Measurements from ENCODE around the gene ARFGAP2. TPM values are rescaled to one million over a fixed set of nuclear protein-coding genes. Genes with fewer than 3 reads are reported as not detected.

The ARFGAP2 gene
- total and polyA plus RNA-seq, 8 donors, result 40.1 to 78.9 (median 63.3) TPM

- WGBS, 2 donors, result 82 to 84% methylated on average over 18 of the region's 18 CpGs
- DNase-seq (no peak), ATAC-seq (no peak), FAIRE-seq (no peak)
- H3K9me3 ChIP-seq, result no peaks in the 10 kb centered on the region
- intact Hi-C loops (cut with DNase I), result loop anchor here in 2 of 3 donors (2.0 to 10.0 kb wide), 2 partner anchors 140 to 268 kb away; no protein-coding TSS in a partner anchor
- peaks cover 5 to 20% (median 15%) of the 10 kb centered on the region in 3 donors for H3K4me1 ChIP-seq
- H3K4me3 ChIP-seq, result no peak overlapping the region
- H3K36me3 ChIP-seq, result no peaks in the 10 kb centered on the region
- no peaks in the 10 kb centered on the region for H3K27me3 ChIP-seq
- peak overlapping the region in 1 of 4 donors; percentile 74 for H3K27ac ChIP-seq
- TF ChIP-seq, protein P1, sequence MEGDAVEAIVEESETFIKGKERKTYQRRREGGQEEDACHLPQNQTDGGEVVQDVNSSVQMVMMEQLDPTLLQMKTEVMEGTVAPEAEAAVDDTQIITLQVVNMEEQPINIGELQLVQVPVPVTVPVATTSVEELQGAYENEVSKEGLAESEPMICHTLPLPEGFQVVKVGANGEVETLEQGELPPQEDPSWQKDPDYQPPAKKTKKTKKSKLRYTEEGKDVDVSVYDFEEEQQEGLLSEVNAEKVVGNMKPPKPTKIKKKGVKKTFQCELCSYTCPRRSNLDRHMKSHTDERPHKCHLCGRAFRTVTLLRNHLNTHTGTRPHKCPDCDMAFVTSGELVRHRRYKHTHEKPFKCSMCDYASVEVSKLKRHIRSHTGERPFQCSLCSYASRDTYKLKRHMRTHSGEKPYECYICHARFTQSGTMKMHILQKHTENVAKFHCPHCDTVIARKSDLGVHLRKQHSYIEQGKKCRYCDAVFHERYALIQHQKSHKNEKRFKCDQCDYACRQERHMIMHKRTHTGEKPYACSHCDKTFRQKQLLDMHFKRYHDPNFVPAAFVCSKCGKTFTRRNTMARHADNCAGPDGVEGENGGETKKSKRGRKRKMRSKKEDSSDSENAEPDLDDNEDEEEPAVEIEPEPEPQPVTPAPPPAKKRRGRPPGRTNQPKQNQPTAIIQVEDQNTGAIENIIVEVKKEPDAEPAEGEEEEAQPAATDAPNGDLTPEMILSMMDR (IDR thresholded peaks at IDR 0.05), result no peak
Observed at GRCh38 chr11:47154616-47155570, 21.8 kb downstream of the ARFGAP2 start.

DNA sequence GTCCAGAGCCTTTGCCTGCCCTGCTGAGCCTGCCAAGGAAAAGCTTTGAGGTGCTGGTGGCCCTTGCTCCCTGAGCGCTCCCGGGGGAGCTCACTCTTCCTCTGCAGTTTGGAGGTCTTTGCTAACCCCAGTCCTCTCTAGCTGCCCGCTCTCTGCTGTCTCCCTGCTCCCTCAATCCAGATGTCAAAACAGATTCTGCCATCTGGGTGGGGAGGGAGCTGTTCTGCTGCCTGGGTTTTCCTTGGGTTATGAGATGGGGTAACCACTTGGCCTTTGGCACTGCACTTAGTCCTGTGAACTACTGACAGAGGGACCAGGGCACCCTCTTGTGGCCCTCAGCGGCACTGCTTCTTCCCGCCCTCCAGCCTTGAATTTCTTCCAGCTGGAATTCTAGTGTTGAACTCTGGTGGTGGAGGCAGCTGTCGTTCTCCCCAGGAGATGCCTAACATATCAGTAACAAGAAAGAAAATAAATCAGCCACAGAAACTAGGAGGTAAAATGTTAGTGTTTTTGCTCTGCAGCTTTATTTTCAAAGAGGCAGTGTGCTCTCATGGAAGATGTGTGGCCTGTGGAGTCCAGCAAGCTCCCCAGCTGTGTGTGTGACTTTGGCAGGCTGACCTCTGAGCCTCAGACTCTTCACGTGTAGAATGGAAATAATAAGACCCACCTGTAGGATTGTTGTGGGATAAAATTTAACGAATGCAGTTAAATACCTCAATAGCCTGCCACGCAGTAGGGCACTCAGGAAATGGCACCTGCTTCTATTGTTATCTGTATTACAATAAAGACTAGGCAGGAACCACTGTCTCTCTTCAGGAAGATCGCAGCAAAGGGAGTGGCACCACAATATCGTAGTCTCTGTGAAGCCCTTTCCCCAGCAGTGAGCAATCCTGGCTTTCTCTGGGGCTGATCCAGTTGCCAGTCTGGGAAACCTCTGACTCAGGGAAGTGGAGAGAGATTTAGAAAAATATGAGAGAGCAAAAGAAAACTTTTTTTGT lies 23.4 kb downstream of the ARFGAP2 start:
- Histone ChIP-seq H3K27ac (peak overlapping the region in 3 of 4 donors; percentile 41 to 74 (median 49)), H3K27me3 (no peaks in the 10 kb centered on the region), H3K9me3 (no peaks in the 10 kb centered on the region), H3K4me1 (peaks cover 5 to 32% (median 28%) of the 10 kb centered on the region in 3 donors), H3K36me3 (no peaks in the 10 kb centered on the region), H3K4me3 (no peak overlapping the region)
- ATAC-seq (peak; percentile 64 to 89 (median 80)), DNase-seq (peak; percentile 81 to 94 (median 89)), FAIRE-seq (no peak)
- TF ChIP-seq, protein P1 (IDR thresholded peaks at IDR 0.05), result peak; percentile 79 to 97 (median 92)
- intact Hi-C loops (cut with DNase I), result loop anchor here in 1 of 3 donors (10.0 kb wide), 1 partner anchor 138 kb away; no protein-coding TSS in a partner anchor
- 32 to 33% methylated on average over 11 of the region's 11 CpGs for WGBS, 2 donors

GRCh38 chr11:47152126-47152952 lies 24.3 kb downstream of the ARFGAP2 start:
- ATAC-seq (no peak), FAIRE-seq (no peak), DNase-seq (no peak)
- 86 to 87% methylated on average over 16 of the region's 16 CpGs for WGBS, 2 donors
- TF ChIP-seq, protein P1 (IDR thresholded peaks at IDR 0.05), result no peak
- intact Hi-C loops (cut with DNase I), result loop anchor here in 1 of 3 donors (10.0 kb wide), 1 partner anchor 138 kb away; no protein-coding TSS in a partner anchor
- H3K36me3 ChIP-seq, result no peaks in the 10 kb centered on the region
- H3K9me3 ChIP-seq, result no peaks in the 10 kb centered on the region
- peaks cover 5 to 32% (median 28%) of the 10 kb centered on the region in 3 donors for H3K4me1 ChIP-seq
- no peaks in the 10 kb centered on the region for H3K27me3 ChIP-seq
- no peak overlapping the region for H3K4me3 ChIP-seq
- no peak overlapping the region for H3K27ac ChIP-seq

GRCh38 chr11:47149782-47150181 lies 26.9 kb downstream of the ARFGAP2 start:
- TF ChIP-seq, protein P1 (IDR thresholded peaks at IDR 0.05), result no peak
- intact Hi-C loops (cut with DNase I), result loop anchor here in 1 of 3 donors (10.0 kb wide), 1 partner anchor 135 kb away; no protein-coding TSS in a partner anchor
- peaks cover 5 to 32% (median 28%) of the 10 kb centered on the region in 3 donors for H3K4me1 ChIP-seq
- no peaks in the 10 kb centered on the region for H3K36me3 ChIP-seq
- H3K27ac ChIP-seq, result peak overlapping the region; percentile 32 to 71 (median 58)
- 40 to 46% methylated on average over 2 of the region's 2 CpGs for WGBS, 2 donors
- no peak overlapping the region for H3K4me3 ChIP-seq
- H3K27me3 ChIP-seq, result no peaks in the 10 kb centered on the region
- no peaks in the 10 kb centered on the region for H3K9me3 ChIP-seq
- DNase-seq (no peak), ATAC-seq (no peak), FAIRE-seq (no peak)

Data from pancreas (tissue), 10 donors.